Measurements from ENCODE around the gene PAK3.

Gene PAK3

GRCh38 chrX:111088628-111089027 is 7.4 kb upstream of the PAK3 start:
- TF ChIP-seq CTCF (IDR thresholded peaks at IDR 0.05; ENCODE audit: low read depth, low read length, missing control alignments), result no peak
- in situ Hi-C loops (cut with HindIII; ENCODE audit: low sequenced_read_pairs), result no loop called here
- H3K4me3 ChIP-seq (ENCODE audit: low read depth, low read length), result no peak overlapping the region
- DNase-seq (ENCODE audit: low read depth), result no peak

GRCh38 chrX:111090458-111090857 is 5.5 kb upstream of the PAK3 start:
- in situ Hi-C loops (cut with HindIII; ENCODE audit: low sequenced_read_pairs), result no loop called here
- TF ChIP-seq CTCF (IDR thresholded peaks at IDR 0.05; ENCODE audit: low read depth, low read length, missing control alignments), result no peak
- DNase-seq (ENCODE audit: low read depth), result no peak
- H3K4me3 ChIP-seq (ENCODE audit: low read depth, low read length), result no peak overlapping the region

- in situ Hi-C loops (cut with HindIII; ENCODE audit: low sequenced_read_pairs), result no loop called here
- TF ChIP-seq CTCF (IDR thresholded peaks at IDR 0.05; ENCODE audit: low read depth, low read length, missing control alignments), result peak; percentile 65
- H3K4me3 ChIP-seq (ENCODE audit: low read depth, low read length), result no peak overlapping the region
- no peak for DNase-seq (ENCODE audit: low read depth)
These were observed 2.9 kb downstream of the PAK3 start for GRCh38 chrX:111098874-111099273.

GRCh38 chrX:111100191-111100590 is 4.2 kb downstream of the PAK3 start:
- peak; percentile 13 for DNase-seq (ENCODE audit: low read depth)
- TF ChIP-seq CTCF (IDR thresholded peaks at IDR 0.05; ENCODE audit: low read depth, low read length, missing control alignments), result peak; percentile 46
- H3K4me3 ChIP-seq (ENCODE audit: low read depth, low read length), result no peak overlapping the region
- in situ Hi-C loops (cut with HindIII; ENCODE audit: low sequenced_read_pairs), result no loop called here

GRCh38 chrX:111101580-111101979 is 5.6 kb downstream of the PAK3 start:
- in situ Hi-C loops (cut with HindIII; ENCODE audit: low sequenced_read_pairs), result no loop called here
- no peak for DNase-seq (ENCODE audit: low read depth)
- no peak for TF ChIP-seq CTCF (IDR thresholded peaks at IDR 0.05; ENCODE audit: low read depth, low read length, missing control alignments)
- no peak overlapping the region for H3K4me3 ChIP-seq (ENCODE audit: low read depth, low read length)

- no peak for TF ChIP-seq CTCF (IDR thresholded peaks at IDR 0.05; ENCODE audit: low read depth, low read length, missing control alignments)
- no peak overlapping the region for H3K4me3 ChIP-seq (ENCODE audit: low read depth, low read length)
- no peak for DNase-seq (ENCODE audit: low read depth)
- in situ Hi-C loops (cut with HindIII; ENCODE audit: low sequenced_read_pairs), result no loop called here
These were observed 6.6 kb downstream of the PAK3 start for GRCh38 chrX:111102636-111103035.

- no peak for DNase-seq (ENCODE audit: low read depth)
- no peak for TF ChIP-seq CTCF (IDR thresholded peaks at IDR 0.05; ENCODE audit: low read depth, low read length, missing control alignments)
- in situ Hi-C loops (cut with HindIII; ENCODE audit: low sequenced_read_pairs), result no loop called here
These were observed 7.3 kb downstream of the PAK3 start for GRCh38 chrX:111103246-111103645.

More at GRCh38 chrX:111103246-111103645, 7.3 kb downstream of the PAK3 start:
- no peak overlapping the region for H3K4me3 ChIP-seq (ENCODE audit: low read depth, low read length)

All from astrocyte of the cerebellum (primary cell).